HCT116 (cell line): ENCODE data around the gene DDRGK1. TPM values are rescaled to one million over a fixed set of nuclear protein-coding genes. Genes with fewer than 3 reads are reported as not detected.

Source experiments
- ATAC-seq: fragments of 200-7000 bp; cut with Tn5 transposase; 2 replicates; pipeline ENCODE4 v1.9.1; 2020; ENCODE audit warnings: mild to moderate bottlenecking, moderate library complexity
- BruUV-seq: library from RNA; stranded (reverse); fragments of 400-500 nt; replicated peaks from 2 replicates; lab custom pipeline; 2021; lab: Mats Ljungman, UMichigan
- CTCF ChIA-PET: fragments of 300-600 bp; sonication (Branson Sonifier 250); formaldehyde crosslinking; loops from one replicate; lab custom pipeline; 2021; ENCODE audit warnings: antibody characterized with exemption; lab: Charles Lee
- POLR2A ChIA-PET: fragments of 300-600, 350-600 bp; sonication (Branson Sonifier 250); formaldehyde crosslinking; loops from one replicate; lab custom pipeline; 2021; ENCODE audit warnings: antibody characterized with exemption; lab: Charles Lee
- RAD21 ChIA-PET, 2 experiments: fragments of 300-600 bp; sonication (Branson Sonifier 250); formaldehyde crosslinking; loops; one replicate each; lab custom pipeline; 2023; ENCODE audit warnings: low total read pairs in 2 of 2; ENCODE audit not compliant: uncharacterized antibody in 2 of 2, unreplicated experiment in 2 of 2, low non-redundant PET in 1 of 2; lab: Charles Lee
- DNase-seq: peaks from one replicate; pipeline ENCODE4 v3.0.0-alpha.2; 2010; ENCODE audit warnings: low read depth, low spot score
- H2AFZ ChIP-seq: fragments of 200-600 bp; shearing (Covaris generic), sonication (generic); 2 replicates; pipeline ENCODE4 v1.6.1; 2017; ENCODE audit warnings: low read depth, mixed run types, mixed read lengths, antibody characterized with exemption, low read length; ENCODE audit not compliant: poor library complexity, severe bottlenecking
- H3K27ac ChIP-seq: 2 replicates; pipeline ENCODE4 v1.5.1; 2012; ENCODE audit warnings: low read depth, low read length
- H3K27me3 ChIP-seq: fragments of 200-600 bp; sonication (generic); 2 replicates; pipeline ENCODE4 v1.6.1; 2016; ENCODE audit warnings: mixed run types, low read length, mixed read lengths; ENCODE audit not compliant: insufficient read depth
- H3K36me3 ChIP-seq, 2 experiments: fragments of 200-500 bp in 1 of 2; fragments of 200-600 bp in 1 of 2; sonication (Bioruptor generic) in 1 of 2; sonication (generic) in 1 of 2; 2 replicates each; pipeline versions ENCODE4 v1.5.1 to v1.6.1; 2014 to 2016; ENCODE audit warnings: low read length in 2 of 2, inconsistent platforms in 1 of 2, mixed read lengths in 1 of 2, mixed run types in 1 of 2; ENCODE audit not compliant: insufficient read depth in 2 of 2, control insufficient read depth in 1 of 2
- H3K4me1 ChIP-seq, 2 experiments: fragments of 200-600 bp in 1 of 2; sonication (generic) in 1 of 2; 2 replicates each; pipeline versions ENCODE4 v1.5.1 to v1.6.1; 2012 to 2017; ENCODE audit warnings: low read length in 2 of 2, inconsistent platforms in 1 of 2, mild to moderate bottlenecking in 1 of 2, mixed read lengths in 1 of 2, mixed run types in 1 of 2, moderate library complexity in 1 of 2; ENCODE audit not compliant: insufficient read depth in 2 of 2, control insufficient read depth in 1 of 2
- H3K4me2 ChIP-seq: fragments of 200-600 bp; sonication (generic); 2 replicates; pipeline ENCODE4 v1.6.1; 2017; ENCODE audit warnings: mixed run types, low read length, mixed read lengths
- H3K4me3 ChIP-seq, 2 experiments: fragments of 200-600 bp in 1 of 2; sonication (generic) in 1 of 2; replicated peaks in 1 of 2; 2 replicates each; pipeline ENCODE4 v1.5.1; 2011 to 2016; ENCODE audit warnings: low read length in 2 of 2, control low read depth in 1 of 2, low read depth in 1 of 2, mild to moderate bottlenecking in 1 of 2, mixed read lengths in 1 of 2, mixed run types in 1 of 2
- H3K79me2 ChIP-seq: fragments of 200-600 bp; sonication (generic); 2 replicates; pipeline ENCODE4 v1.6.1; 2017; ENCODE audit warnings: mild to moderate bottlenecking, mixed run types, low read length, moderate library complexity, mixed read lengths; ENCODE audit not compliant: insufficient read depth
- H3K9ac ChIP-seq: fragments of 200-600 bp; sonication (generic); 2 replicates; pipeline ENCODE4 v1.6.1; 2016; ENCODE audit warnings: low read length, mixed read lengths
- H3K9me2 ChIP-seq: fragments of 200-600 bp; sonication (generic), shearing (Covaris generic); 2 replicates; pipeline ENCODE4 v1.6.1; 2017; ENCODE audit warnings: mixed run types, mild to moderate bottlenecking, moderate library complexity; ENCODE audit not compliant: insufficient read depth
- H3K9me3 ChIP-seq, 2 experiments: fragments of 200-500 bp in 1 of 2; fragments of 200-600 bp in 1 of 2; sonication (Bioruptor generic) in 1 of 2; sonication (generic) in 1 of 2; 2 replicates each; pipeline ENCODE4 v1.6.1; 2014 to 2017; ENCODE audit warnings: low read length in 2 of 2, mixed read lengths in 2 of 2, inconsistent platforms in 1 of 2, low read depth in 1 of 2, mild to moderate bottlenecking in 1 of 2, mixed run types in 1 of 2, moderate library complexity in 1 of 2; ENCODE audit not compliant: control insufficient read depth in 1 of 2, insufficient read depth in 1 of 2
- H4K20me1 ChIP-seq: fragments of 200-600 bp; sonication (generic), shearing (Covaris generic); 2 replicates; pipeline ENCODE4 v1.6.1; 2017; ENCODE audit warnings: mixed run types, mild to moderate bottlenecking, moderate library complexity; ENCODE audit not compliant: insufficient read depth
- ATF3 ChIP-seq: IDR thresholded peaks from 2 replicates; pipeline ENCODE4 v1.6.1; 2012
- CBX3 ChIP-seq: IDR thresholded peaks from 2 replicates; pipeline ENCODE4 v1.6.1; 2012; ENCODE audit warnings: low read depth
- CEBPB ChIP-seq: IDR thresholded peaks from 2 replicates; pipeline ENCODE4 v1.6.1; 2012; ENCODE audit warnings: low read depth
- CTCF ChIP-seq, 3 experiments: fragments of 200-600 bp in 1 of 3; sonication (generic) in 1 of 3; IDR thresholded peaks in 2 of 3; conservative IDR thresholded peaks in 1 of 3; 2 replicates each; pipeline ENCODE4 v1.5.1; 2012 to 2017; ENCODE audit warnings: low read depth in 2 of 3, low read length in 2 of 3, antibody characterized with exemption in 1 of 3, borderline replicate concordance in 1 of 3, control low read depth in 1 of 3, mild to moderate bottlenecking in 1 of 3, mixed read lengths in 1 of 3, mixed run types in 1 of 3, moderate library complexity in 1 of 3; ENCODE audit not compliant: insufficient read depth in 1 of 3
- ELF1 ChIP-seq: IDR thresholded peaks from 2 replicates; pipeline ENCODE4 v1.6.1; 2012; ENCODE audit warnings: low read depth, borderline replicate concordance
- EZH2 ChIP-seq: fragments of 200-600 bp; sonication (generic); IDR thresholded peaks from 2 replicates; pipeline ENCODE4 v1.6.1; 2017; ENCODE audit warnings: antibody characterized with exemption, mixed run types
- EZH2phosphoT487 ChIP-seq: fragments of 200-600 bp; IDR thresholded peaks from 2 replicates; pipeline ENCODE4 v1.6.1; 2018; ENCODE audit warnings: antibody characterized with exemption, borderline replicate concordance
- JUND ChIP-seq: IDR thresholded peaks from 2 replicates; pipeline ENCODE4 v1.6.1; 2012
- MAX ChIP-seq: IDR thresholded peaks from 2 replicates; pipeline ENCODE4 v1.6.1; 2012
- POLR2A ChIP-seq: IDR thresholded peaks from 2 replicates; pipeline ENCODE4 v1.7.0; 2011; ENCODE audit warnings: borderline replicate concordance; ENCODE audit not compliant: insufficient read depth, insufficient read length; ENCODE audit errors: extremely low read depth
- POLR2AphosphoS5 ChIP-seq: IDR thresholded peaks from 2 replicates; pipeline ENCODE4 v1.6.1; 2011; ENCODE audit warnings: mild to moderate bottlenecking, low read depth, low read length, moderate library complexity
- REST ChIP-seq: IDR thresholded peaks from 2 replicates; pipeline ENCODE4 v1.6.1; 2012; ENCODE audit warnings: low read depth
- SIN3A ChIP-seq: IDR thresholded peaks from 2 replicates; pipeline ENCODE4 v1.6.1; 2012; ENCODE audit warnings: low read depth
- SP1 ChIP-seq: IDR thresholded peaks from 2 replicates; pipeline ENCODE4 v1.6.1; 2012; ENCODE audit warnings: low read depth
- SRF ChIP-seq: IDR thresholded peaks from 2 replicates; pipeline ENCODE4 v1.6.1; 2012; ENCODE audit warnings: low read depth
- TCF7L2 ChIP-seq: IDR thresholded peaks from 2 replicates; pipeline ENCODE4 v1.7.0; 2011; ENCODE audit warnings: borderline replicate concordance, inconsistent platforms; ENCODE audit not compliant: insufficient read depth, insufficient read length; ENCODE audit errors: extremely low read depth
- YY1 ChIP-seq: IDR thresholded peaks from 2 replicates; pipeline ENCODE4 v1.6.1; 2011; ENCODE audit warnings: low read length, low read depth, moderate library complexity, mild to moderate bottlenecking; ENCODE audit not compliant: insufficient replicate concordance; ENCODE audit errors: extremely low read depth
- ZBTB33 ChIP-seq: IDR thresholded peaks from 2 replicates; pipeline ENCODE4 v1.6.1; 2011; ENCODE audit warnings: mild to moderate bottlenecking, low read length, moderate library complexity; ENCODE audit not compliant: insufficient replicate concordance; ENCODE audit errors: extremely low read depth
- ZFX ChIP-seq: fragments of 450-650 bp; IDR thresholded peaks from 2 replicates; pipeline ENCODE4 v1.6.1; 2017
- intact Hi-C: fragments of 100-400 bp; cut with micrococcal nuclease; formaldehyde crosslinking; loops from 2 replicates; pipeline ENCODE4 v1.10.0; 2022
- total RNA-seq: library from RNA; stranded (reverse); gene quantifications from one replicate; pipeline ENCODE4 v1.2.1, GENCODE V29; 2021; ENCODE audit not compliant: unreplicated experiment

The DDRGK1 gene
- total RNA-seq, 1 experiment from 2014 or later: 45.8 TPM

- H3K9me3 ChIP-seq: no peaks in the 10 kb centered on the region
- H3K27ac ChIP-seq: peak overlapping the region; percentile 64
- intact Hi-C loops: no loop called here
- peak overlapping the region; percentile 76 to 89 for H3K4me3 ChIP-seq
- peak overlapping the region; percentile 100 for H3K4me2 ChIP-seq
- ChIA-PET POLR2A (no interaction called here), RAD21 (no interaction called here), CTCF (no interaction called here)
- DNase-seq (peak; percentile 38), ATAC-seq (peak; percentile 88)
- H3K9me2 ChIP-seq: no peaks in the 10 kb centered on the region
- H4K20me1 ChIP-seq: no peaks in the 10 kb centered on the region
- peaks cover 7 to 24% of the 10 kb centered on the region in 2 experiments; a peak in 3 of 4 replicates for H3K4me1 ChIP-seq
- peak overlapping the region; percentile 72 for H3K9ac ChIP-seq
- BruUV-seq: no TSS peak
- peak overlapping the region; percentile 94 for H2AFZ ChIP-seq
- no peaks in the 10 kb centered on the region for H3K36me3 ChIP-seq
- no peaks in the 10 kb centered on the region for H3K79me2 ChIP-seq
- H3K27me3 ChIP-seq: no peaks in the 10 kb centered on the region
- TF ChIP-seq EZH2 (no peak), MAX (peak; percentile 27), EZH2phosphoT487 (no peak), POLR2A (peak; percentile 18), ZBTB33 (no peak), JUND (no peak), TCF7L2 (no peak), YY1 (no peak), ZFX (peak; percentile 67), POLR2AphosphoS5 (no peak), CEBPB (no peak), ELF1 (no peak), SP1 (peak; percentile 57), CTCF (IDR thresholded peaks at IDR 0.05 in 2 of 3, conservative IDR thresholded peaks at IDR 0.05 in 1 of 3; ENCODE audit: borderline replicate concordance in 1 of 3, insufficient read depth in 1 of 3, low read depth in 2 of 3, low read length in 2 of 3) (peak in 1 of 3 experiments; percentile 6; a peak in 1 of 6 replicates), REST (no peak), CBX3 (no peak; the same call in 1 of the 2 replicates), ATF3 (no peak), SIN3A (no peak), SRF (no peak)
Observed at GRCh38 chr20:3173610-3174441, 30.7 kb downstream of the DDRGK1 start.
